Measurements from ENCODE around the gene GHRL.

DNA sequence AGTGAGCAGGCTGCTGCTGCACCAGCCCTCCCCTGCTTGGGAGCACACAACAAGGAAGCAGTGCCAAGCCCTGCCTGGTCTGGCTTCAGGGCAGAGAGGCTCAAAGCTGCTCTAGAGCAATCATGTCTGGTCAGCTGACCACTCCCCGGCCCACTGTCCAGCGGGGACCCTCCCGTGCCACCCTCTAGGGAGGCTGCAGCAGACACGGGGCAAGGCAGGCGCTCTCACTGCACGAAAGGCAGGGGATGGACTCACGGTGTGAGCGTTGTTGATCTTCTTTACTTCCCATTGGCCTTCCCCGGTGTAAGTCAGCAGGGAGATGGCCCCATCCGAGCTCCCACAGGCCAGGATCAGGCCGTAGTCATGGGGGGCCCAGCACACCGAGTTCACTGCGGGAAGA is 19.0 kb upstream of the GHRL start:
- TF ChIP-seq EP300 (IDR thresholded peaks at IDR 0.05; ENCODE audit: low read depth): no peak
- TF ChIP-seq CTCF (IDR thresholded peaks at IDR 0.05): no peak
- TF ChIP-seq POLR2AphosphoS5 (IDR thresholded peaks at IDR 0.05): no peak
